HG02588 (cell line): Measurements from ENCODE around the gene LYG1.
"Not testable (repeated sequence)": the region's sequence is repeated elsewhere in the genome, so short reads cannot be mapped to it uniquely, and the experiment has no call there.

Source experiments
- ATAC-seq: cut with Tn5 transposase; IDR thresholded peaks from one replicate; pipeline ENCODE4 v1.9.1; 2021; ENCODE audit warnings: mild to moderate bottlenecking, moderate library complexity; ENCODE audit not compliant: unreplicated experiment

The LYG1 gene

DNA sequence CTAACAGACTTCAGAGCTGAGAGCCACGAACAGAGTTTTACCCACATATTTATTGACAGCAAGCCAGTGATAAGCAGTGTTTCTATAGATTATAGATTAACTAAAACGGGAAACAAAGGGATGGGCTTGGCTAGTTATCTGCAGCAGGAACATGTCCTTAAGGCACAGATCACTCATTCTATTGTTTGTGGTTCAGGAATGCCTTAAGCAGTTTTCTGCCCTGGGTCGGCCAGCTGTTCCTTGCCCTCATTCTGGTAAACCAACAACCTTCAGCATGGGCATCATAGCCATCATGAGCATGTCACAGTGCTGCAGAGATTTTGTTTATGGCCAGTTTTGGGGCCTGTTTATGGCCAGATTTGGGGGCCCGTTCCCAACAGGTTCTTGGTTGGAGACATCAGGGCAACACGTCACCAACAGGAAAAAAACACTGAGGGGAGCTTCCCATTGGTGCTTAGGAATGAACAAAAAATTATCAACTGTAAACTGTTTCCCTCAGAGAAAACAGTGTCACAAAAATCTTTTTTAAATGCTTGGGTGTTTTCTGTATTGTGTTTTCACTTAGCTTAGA is 22.7 kb downstream of the LYG1 start:
- ATAC-seq = not testable (repeated sequence)

DNA sequence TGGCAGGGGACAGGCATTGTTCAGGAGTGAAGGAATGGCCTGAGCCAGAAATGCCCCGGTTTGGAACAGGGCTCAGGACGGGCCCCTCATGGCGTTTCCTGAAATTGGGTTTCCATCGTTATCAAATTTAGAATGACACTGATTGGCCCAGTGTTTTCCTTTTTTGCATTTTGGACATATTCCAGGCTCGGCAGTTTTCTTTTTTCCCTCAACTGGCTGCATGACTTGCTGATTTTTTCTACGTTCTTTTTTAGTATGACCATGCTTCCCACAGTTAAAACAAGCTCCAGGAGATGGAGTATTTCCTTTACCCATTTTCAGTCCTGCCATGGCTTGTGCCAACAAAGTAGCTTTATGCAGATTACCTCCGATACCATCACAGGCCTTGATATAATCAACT is 25.1 kb downstream of the LYG1 start:
- no peak for ATAC-seq

DNA sequence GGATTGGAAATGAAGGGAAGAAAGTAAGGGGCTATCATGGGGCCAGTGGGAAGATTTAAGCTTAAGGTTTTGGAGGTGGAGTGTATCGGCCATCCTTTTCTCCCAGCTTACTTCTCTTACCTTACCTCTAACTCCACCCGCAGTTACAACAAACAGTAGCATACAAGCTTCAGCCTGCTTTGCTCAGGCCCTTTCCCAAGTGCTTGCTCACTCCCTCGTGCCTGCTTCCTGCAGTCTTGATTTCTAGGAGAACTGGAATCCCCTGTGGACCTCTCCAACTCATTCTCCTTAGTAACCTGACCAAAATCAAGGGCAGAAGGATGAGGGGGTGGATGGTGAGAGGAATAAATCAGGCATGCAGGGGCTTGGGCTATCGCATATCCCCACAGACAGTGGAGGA is 39.8 kb downstream of the LYG1 start:
- no peak for ATAC-seq

DNA sequence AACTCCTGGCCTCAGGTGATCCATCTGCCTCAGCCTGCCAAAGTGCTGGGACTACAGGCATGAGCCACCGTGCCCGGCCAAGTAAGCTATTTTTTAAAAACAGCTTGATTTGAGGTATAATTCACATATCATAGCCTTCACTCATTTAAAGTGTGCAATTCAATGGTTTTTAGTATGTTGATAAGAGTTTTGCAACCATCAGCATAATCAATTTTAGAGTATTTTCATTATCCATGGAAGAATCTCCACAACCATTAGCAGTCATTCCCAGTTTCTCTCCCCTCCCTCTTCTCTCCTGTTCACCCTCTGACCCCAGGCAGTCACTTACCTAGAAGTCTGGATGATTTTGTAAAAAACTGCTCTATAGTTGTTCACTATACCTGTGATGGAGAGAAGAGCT is 40.8 kb downstream of the LYG1 start:
- ATAC-seq = no peak

DNA sequence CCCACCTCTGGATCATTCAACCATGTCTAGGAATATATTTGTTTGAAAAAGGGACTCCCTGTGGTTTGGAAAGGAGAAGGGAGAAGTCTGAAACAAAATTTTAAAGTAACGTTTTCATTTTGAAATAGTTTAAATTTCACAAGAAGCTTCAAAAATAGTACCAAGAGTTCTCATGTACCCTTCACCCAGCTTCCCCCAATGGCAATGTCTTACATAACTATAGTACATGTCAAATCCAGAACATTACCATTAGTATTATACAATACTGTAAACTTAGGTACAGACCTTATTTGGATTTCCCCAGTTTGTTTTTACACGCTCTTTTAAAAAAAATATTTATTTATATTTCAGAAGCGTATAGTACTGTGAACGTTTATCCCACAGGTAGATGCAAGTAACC is 41.5 kb downstream of the LYG1 start:
- ATAC-seq = no peak

DNA sequence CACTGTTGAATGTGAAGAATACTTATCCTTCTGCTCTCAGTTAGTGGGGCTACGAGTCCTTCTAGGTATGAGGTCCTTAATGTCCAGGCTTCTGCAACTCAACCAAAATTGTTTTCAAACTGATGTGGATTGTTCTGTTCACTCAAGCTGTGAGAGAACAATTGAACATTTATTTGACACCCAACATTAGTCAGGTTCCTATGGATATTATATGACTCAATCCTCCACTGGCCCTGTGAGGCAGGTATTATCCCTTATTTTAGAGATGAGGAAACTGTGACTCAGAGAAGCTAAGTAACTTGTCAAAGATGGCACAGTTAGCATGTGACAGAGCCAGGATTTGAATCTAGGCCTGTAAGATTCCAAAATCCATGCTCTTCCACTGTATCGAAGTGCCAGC is 44.3 kb downstream of the LYG1 start:
- ATAC-seq = no peak

DNA sequence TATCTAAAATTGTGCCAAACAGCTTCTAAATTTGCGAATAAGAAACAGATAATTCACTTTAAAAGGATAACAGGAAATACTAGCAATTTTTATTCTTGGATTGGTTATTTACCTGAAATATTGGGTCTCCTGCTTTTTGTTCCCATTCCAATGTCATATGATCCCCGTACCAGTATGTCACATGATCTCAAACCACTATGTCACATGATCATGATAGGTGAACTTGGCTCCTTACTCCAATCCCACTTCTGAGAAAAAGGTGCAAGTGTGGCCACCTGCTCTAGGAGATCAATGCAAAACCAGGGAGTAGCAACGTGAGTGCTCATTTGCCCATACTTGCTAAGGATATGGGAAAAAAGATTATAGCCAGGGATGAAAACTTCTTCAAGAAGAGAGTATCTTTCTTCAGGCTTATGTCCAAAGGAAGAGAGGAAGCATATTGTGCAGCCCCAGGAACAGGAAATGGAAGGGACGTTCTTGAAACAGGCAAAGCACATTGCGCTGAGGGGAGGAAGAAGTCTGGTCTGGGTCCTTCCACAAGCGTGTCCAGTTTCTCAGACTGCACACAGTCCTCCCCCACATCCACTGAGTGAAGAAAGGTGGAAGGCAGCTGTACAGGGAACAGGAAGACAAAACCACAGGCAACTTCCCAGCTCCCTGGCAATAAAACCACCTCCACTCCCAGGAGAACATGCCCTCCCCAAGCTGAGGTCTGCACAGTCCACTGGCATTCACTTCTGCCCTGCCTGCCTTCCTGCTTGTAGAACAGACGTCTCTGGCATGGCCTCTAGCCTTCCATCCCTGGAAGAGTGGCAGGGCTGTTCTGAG is 45.3 kb downstream of the LYG1 start, which contains the start of gene LYG2:
Gene LYG2 (minus strand): TSS at position 176 of the 828 bp plus-strand sequence. CDS start 1,406 bp downstream, outside the sequence.
- no peak for ATAC-seq

DNA sequence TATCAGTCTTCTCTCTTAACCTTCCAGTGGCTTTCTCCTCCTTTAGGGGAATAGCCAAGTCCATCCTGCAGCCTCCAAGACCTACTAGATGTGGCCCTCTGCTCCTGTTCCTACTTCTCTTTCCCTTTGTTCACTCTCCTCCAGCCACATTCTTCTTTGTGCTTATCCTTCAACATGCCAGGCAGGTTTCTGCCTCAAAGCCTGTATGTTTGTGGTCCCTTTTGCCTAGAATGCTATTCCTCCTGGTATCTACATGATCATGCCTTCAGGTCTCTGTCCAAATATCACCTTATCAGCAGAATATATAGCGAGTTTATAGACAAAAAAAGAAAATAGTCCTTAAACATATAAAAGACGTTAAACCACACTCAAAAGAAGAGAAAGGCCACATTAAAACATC is 51.0 kb downstream of the LYG1 start:
- ATAC-seq = no peak

DNA sequence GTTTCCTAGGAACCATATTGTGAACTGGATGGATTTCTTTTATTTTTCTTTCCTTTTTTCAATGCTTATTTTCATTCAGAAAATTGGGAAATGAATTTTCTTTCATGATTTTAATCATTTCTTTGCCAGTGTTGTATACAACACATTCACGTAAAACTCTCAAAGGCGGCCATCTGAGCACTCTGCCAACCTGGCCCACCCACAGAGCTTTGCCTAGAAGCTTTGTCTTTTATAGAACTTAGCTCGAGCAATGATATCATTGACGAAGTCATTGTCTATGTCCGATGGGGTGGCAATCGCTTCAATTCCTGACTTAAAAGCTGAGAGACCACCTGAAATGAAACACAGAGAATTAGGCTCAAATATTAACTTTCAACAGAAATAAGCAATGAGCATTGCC is 58.8 kb downstream of the LYG1 start:
- ATAC-seq = no peak

DNA sequence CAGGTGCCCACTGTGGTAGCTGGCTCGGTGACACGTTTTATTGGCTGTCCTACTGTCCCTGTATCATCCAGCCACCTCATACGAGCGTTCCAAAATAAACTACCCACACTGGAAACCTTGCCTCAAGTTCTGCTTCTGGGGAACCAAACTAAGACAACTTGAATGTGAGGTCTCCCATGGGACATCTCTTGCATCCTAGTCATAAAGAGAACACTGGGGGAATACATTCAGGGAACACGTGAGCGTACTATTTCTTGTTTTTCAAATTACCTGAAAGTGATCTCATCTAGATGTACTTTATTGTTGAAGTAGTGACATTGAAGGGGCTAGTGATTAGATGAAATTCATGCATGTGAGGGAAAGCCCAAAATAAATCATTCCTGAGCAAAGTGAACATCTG is 60.6 kb downstream of the LYG1 start:
- no peak for ATAC-seq

DNA sequence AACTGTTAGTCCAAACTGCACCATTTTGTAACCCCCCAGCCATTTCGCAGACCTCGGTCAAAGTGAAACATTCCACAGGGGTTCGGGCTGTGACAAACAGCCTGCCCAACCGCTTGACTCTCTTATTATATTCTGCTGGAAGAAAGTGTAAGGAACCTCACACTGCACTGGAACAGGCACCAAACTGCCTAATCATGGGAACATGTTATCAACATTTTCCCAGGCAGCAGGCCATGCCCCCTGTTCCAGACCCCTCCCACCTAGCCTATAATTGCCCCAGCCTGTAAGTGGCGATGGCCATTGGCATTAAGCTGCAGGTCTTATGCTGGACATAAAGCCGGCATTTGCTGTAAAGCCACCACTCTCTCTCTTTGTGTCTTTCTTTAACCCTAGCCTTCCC is 62.4 kb downstream of the LYG1 start:
- no peak for ATAC-seq
